CD4-positive, alpha-beta T cell (primary cell): Measurements from ENCODE around the gene SEMA6B. TPM values are rescaled to one million over a fixed set of nuclear protein-coding genes. Genes with fewer than 3 reads are reported as not detected.

Experiments used
- ATAC-seq: fragments of 200-7000 bp; cut with Tn5 transposase; one replicate; pipeline ENCODE4 v1.10.0; 2022; ENCODE audit warnings: mild to moderate bottlenecking; ENCODE audit not compliant: poor library complexity
- CTCF ChIA-PET: fragments of 350-600 bp; sonication (Branson Sonifier 250); formaldehyde crosslinking; loops from one replicate; lab custom pipeline; 2021; ENCODE audit warnings: antibody characterized with exemption, inconsistent platforms; lab: Charles Lee
- POLR2A ChIA-PET: fragments of 350-600 bp; sonication (Branson Sonifier 250); formaldehyde crosslinking; loops from one replicate; lab custom pipeline; 2021; ENCODE audit warnings: antibody characterized with exemption, inconsistent platforms; lab: Charles Lee
- DNase-seq, 14 experiments: peaks; one replicate each; pipeline ENCODE4 v3.0.0-alpha.2; 2013 to 2020; ENCODE audit warnings: mixed read lengths in 2 of 14
- H3K27ac ChIP-seq, 2 donors: one replicate each; pipeline versions ENCODE4 v1.5.1 to v1.7.0; 2013; ENCODE audit warnings: low read length in 2 of 2, low read depth in 1 of 2, mild to moderate bottlenecking in 1 of 2
- H3K27me3 ChIP-seq, 2 experiments: 1 replicate in 1 of 2; 2 replicates in 1 of 2; pipeline versions ENCODE4 v1.6.1 to v1.7.0; 2013; ENCODE audit warnings: low read length in 2 of 2, control low read depth in 1 of 2, mild to moderate bottlenecking in 1 of 2, moderate library complexity in 1 of 2; ENCODE audit not compliant: insufficient read depth in 2 of 2, control insufficient read depth in 1 of 2
- H3K36me3 ChIP-seq: one replicate; pipeline ENCODE4 v1.6.1; 2013; ENCODE audit warnings: low read length, control low read depth; ENCODE audit not compliant: insufficient read depth
- H3K4me1 ChIP-seq: one replicate; pipeline ENCODE4 v1.6.1; 2013; ENCODE audit warnings: low read length, control low read depth; ENCODE audit not compliant: insufficient read depth
- H3K4me3 ChIP-seq: one replicate; pipeline ENCODE4 v1.5.1; 2013; ENCODE audit warnings: mild to moderate bottlenecking, low read length, moderate library complexity
- H3K9me3 ChIP-seq, 2 experiments: 1 replicate in 1 of 2; 2 replicates in 1 of 2; pipeline versions ENCODE4 v1.6.1 to v1.7.0; 2013; ENCODE audit warnings: low read length in 2 of 2, mild to moderate bottlenecking in 2 of 2, control low read depth in 1 of 2, moderate library complexity in 1 of 2; ENCODE audit not compliant: control insufficient read depth in 1 of 2, insufficient read depth in 1 of 2
- H3K27ac Mint-ChIP-seq: one replicate; pipeline ENCODE4 v1.8.0; 2020; ENCODE audit warnings: mixed read lengths
- H3K27me3 Mint-ChIP-seq: one replicate; pipeline ENCODE4 v1.8.0; 2021; ENCODE audit warnings: mixed read lengths
- H3K36me3 Mint-ChIP-seq: one replicate; pipeline ENCODE4 v1.8.0; 2021; ENCODE audit warnings: low read depth, mixed read lengths
- H3K4me1 Mint-ChIP-seq: one replicate; pipeline ENCODE4 v1.8.0; 2021; ENCODE audit warnings: low read depth, mixed read lengths
- H3K4me3 Mint-ChIP-seq: one replicate; pipeline ENCODE4 v1.8.0; 2020; ENCODE audit warnings: mild to moderate bottlenecking, mixed read lengths
- H3K9me3 Mint-ChIP-seq: one replicate; pipeline ENCODE4 v1.8.0; 2020; ENCODE audit warnings: mixed read lengths
- intact Hi-C, 2 experiments: fragments of 100-400 bp; cut with DNase I in 1 of 2; cut with micrococcal nuclease in 1 of 2; formaldehyde crosslinking; loops; one replicate each; pipeline versions ENCODE4 v1.15.1 to v1.9.0; 2023 to 2025; cut with DNase I, micrococcal nuclease
- total RNA-seq, 174 experiments: library from RNA in 2 of 174; stranded (reverse) in 2 of 174; gene quantifications; one replicate each; pipeline ENCODE4 v1.2.3 and lab custom pipeline; 2021 to 2026
- TF ChIP-seq, protein P1 (sequence below): fragments of 200-600 bp; IDR thresholded peaks from one replicate; pipeline ENCODE4 v1.8.0; 2022; ENCODE audit warnings: antibody characterized with exemption, mild to moderate bottlenecking

SEMA6B gene
- total RNA-seq, 2 experiments from 2014 or later: 0.14 to 0.17 TPM

DNA sequence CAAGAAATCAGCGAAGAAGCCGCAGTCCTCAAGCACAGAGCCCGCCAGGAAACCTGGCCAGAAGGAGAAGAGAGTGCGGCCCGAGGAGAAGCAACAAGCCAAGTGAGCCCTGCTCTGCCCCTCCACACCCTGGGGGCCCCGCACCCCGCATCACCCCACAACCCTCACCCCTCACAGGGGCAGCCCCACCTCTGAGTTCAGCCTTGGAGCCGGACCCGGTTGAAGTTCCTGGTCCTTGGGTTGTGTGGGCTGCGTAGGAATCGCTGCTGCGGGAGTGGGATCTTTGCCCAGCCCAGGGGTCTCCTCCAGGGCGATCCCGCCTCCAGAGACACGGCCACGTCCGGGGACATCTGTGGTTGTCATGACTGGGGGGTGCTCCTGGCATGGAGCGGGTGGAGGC is 63.2 kb downstream of the SEMA6B start:
- H3K9me3 Mint-ChIP-seq: no peaks in the 10 kb centered on the region
- no peak overlapping the region for H3K4me3 Mint-ChIP-seq
- Histone ChIP-seq H3K27ac (no peak overlapping the region), H3K9me3 (peaks cover 0 to 6% of the 10 kb centered on the region in 2 experiments), H3K27me3 (no peaks in the 10 kb centered on the region), H3K36me3 (peaks cover 63% of the 10 kb centered on the region), H3K4me1 (no peaks in the 10 kb centered on the region), H3K4me3 (no peak overlapping the region)
- ChIA-PET POLR2A (no interaction called here), CTCF (no interaction called here)
- no peak overlapping the region for H3K27ac Mint-ChIP-seq
- no peaks in the 10 kb centered on the region for H3K27me3 Mint-ChIP-seq
- TF ChIP-seq, protein P1, sequence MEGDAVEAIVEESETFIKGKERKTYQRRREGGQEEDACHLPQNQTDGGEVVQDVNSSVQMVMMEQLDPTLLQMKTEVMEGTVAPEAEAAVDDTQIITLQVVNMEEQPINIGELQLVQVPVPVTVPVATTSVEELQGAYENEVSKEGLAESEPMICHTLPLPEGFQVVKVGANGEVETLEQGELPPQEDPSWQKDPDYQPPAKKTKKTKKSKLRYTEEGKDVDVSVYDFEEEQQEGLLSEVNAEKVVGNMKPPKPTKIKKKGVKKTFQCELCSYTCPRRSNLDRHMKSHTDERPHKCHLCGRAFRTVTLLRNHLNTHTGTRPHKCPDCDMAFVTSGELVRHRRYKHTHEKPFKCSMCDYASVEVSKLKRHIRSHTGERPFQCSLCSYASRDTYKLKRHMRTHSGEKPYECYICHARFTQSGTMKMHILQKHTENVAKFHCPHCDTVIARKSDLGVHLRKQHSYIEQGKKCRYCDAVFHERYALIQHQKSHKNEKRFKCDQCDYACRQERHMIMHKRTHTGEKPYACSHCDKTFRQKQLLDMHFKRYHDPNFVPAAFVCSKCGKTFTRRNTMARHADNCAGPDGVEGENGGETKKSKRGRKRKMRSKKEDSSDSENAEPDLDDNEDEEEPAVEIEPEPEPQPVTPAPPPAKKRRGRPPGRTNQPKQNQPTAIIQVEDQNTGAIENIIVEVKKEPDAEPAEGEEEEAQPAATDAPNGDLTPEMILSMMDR: no peak
- DNase-seq: no peak
- intact Hi-C loops: no loop called here
- ATAC-seq: no peak
- H3K36me3 Mint-ChIP-seq: peaks cover 25% of the 10 kb centered on the region
- no peaks in the 10 kb centered on the region for H3K4me1 Mint-ChIP-seq

DNA sequence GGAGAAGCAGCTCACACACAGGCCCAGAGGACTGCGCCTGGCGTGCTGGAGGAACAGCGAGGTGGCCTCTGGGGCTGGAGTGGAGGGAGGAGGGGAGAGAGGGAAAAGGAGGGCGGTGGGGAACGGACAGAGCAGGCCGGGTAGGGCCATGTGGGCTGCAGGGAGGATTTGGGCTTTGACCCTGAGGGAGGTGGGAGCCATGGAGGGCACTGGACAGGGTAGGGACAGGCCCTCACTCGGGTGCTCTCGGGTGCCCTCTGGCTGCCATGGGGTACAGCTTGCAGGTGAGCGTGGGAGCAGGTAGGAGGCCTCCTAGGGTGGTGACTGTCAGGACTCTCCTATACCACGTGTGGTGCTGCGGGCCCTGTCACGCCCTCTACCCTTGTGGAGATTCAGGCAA is 64.0 kb downstream of the SEMA6B start:
- TF ChIP-seq, protein P1: no peak
- peaks cover 65% of the 10 kb centered on the region for H3K36me3 ChIP-seq
- CTCF ChIA-PET: no interaction called here
- H3K4me1 ChIP-seq: no peaks in the 10 kb centered on the region
- no peak overlapping the region for H3K27ac ChIP-seq
- intact Hi-C loops: no loop called here
- no peak overlapping the region for H3K27ac Mint-ChIP-seq
- H3K4me3 ChIP-seq: no peak overlapping the region
- H3K27me3 ChIP-seq: no peaks in the 10 kb centered on the region
- no peak overlapping the region for H3K4me3 Mint-ChIP-seq
- DNase-seq (peak in 1 of 14 experiments; percentile 30), ATAC-seq (no peak)
- H3K9me3 Mint-ChIP-seq: no peaks in the 10 kb centered on the region
- no peaks in the 10 kb centered on the region for H3K4me1 Mint-ChIP-seq
- H3K27me3 Mint-ChIP-seq: no peaks in the 10 kb centered on the region
- H3K36me3 Mint-ChIP-seq: peaks cover 24% of the 10 kb centered on the region
- POLR2A ChIA-PET: no interaction called here
- H3K9me3 ChIP-seq: peaks cover 0 to 6% of the 10 kb centered on the region in 2 experiments

DNA sequence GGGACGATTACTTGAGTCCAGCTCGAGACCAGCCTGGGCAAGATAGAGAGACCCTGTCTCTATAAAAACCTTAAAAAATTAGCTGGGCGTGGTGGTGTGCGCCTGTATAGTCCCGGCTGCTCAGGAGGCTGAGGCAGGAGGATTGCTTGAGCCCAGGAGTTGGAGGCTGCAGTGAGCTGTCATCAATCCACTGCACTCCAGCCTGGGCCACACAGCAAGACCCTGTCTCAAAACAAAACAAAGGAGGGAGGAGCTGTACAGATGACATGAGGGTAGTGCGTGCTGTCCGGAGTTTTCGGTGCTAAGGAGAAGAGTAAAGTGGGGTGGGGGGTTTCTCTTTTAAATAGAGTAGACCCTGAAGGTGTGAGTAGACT is 64.8 kb downstream of the SEMA6B start:
- Histone ChIP-seq H3K27me3 (no peaks in the 10 kb centered on the region), H3K4me1 (no peaks in the 10 kb centered on the region), H3K36me3 (peaks cover 70% of the 10 kb centered on the region), H3K4me3 (no peak overlapping the region), H3K27ac (no peak overlapping the region), H3K9me3 (peaks cover 0 to 6% of the 10 kb centered on the region in 2 experiments)
- no peaks in the 10 kb centered on the region for H3K27me3 Mint-ChIP-seq
- DNase-seq (no peak), ATAC-seq (no peak)
- no peaks in the 10 kb centered on the region for H3K4me1 Mint-ChIP-seq
- no peaks in the 10 kb centered on the region for H3K9me3 Mint-ChIP-seq
- H3K4me3 Mint-ChIP-seq: no peak overlapping the region
- no peak overlapping the region for H3K27ac Mint-ChIP-seq
- TF ChIP-seq, protein P1: no peak
- POLR2A ChIA-PET: no interaction called here
- H3K36me3 Mint-ChIP-seq: peaks cover 22% of the 10 kb centered on the region
- intact Hi-C loops: no loop called here
- CTCF ChIA-PET: no interaction called here
